ENCODE measurements around the gene PTPN4. TPM values are rescaled to one million over a fixed set of nuclear protein-coding genes. Genes with fewer than 3 reads are reported as not detected.

The PTPN4 gene
- total and polyA plus RNA-seq, 4 donors: 4.2 to 70.7 (median 27.0) TPM

GRCh38 chr2:119859528-119859927 lies 99.8 kb downstream of the PTPN4 start:
- H3K27me3 ChIP-seq (ENCODE audit: control insufficient read depth in 3 of 3, insufficient read depth in 3 of 3, low read length in 2 of 3): no peaks in the 10 kb centered on the region
- H3K4me3 ChIP-seq: no peak overlapping the region
- H3K9me3 ChIP-seq (ENCODE audit: control insufficient read depth in 4 of 4, insufficient read depth in 3 of 4, low read length in 3 of 4): peaks cover 0 to 2% (median 0%) of the 10 kb centered on the region in 4 donors
- H3K9ac ChIP-seq (ENCODE audit: insufficient read depth in 1 of 2, low read length in 2 of 2): no peak overlapping the region
- DNase-seq (no peak), ATAC-seq (ENCODE audit: insufficient read depth, low FRiP score) (no peak)
- no peak for TF ChIP-seq CTCF (IDR thresholded peaks at IDR 0.05; ENCODE audit: control extremely low read depth, extremely low read depth)
- H3K4me1 ChIP-seq (ENCODE audit: control insufficient read depth in 5 of 5, insufficient read depth in 5 of 5, low read length in 5 of 5): peaks cover 0 to 20% (median 2%) of the 10 kb centered on the region in 5 donors
- H3K36me3 ChIP-seq (ENCODE audit: control insufficient read depth in 4 of 4, insufficient read depth in 4 of 4, low read length in 4 of 4): no peaks in the 10 kb centered on the region
- 81 to 97% methylated on average over 4 of the region's 4 CpGs for WGBS, 2 donors
- no peak overlapping the region for H3K27ac ChIP-seq (ENCODE audit: low read depth in 1 of 2, low read length in 1 of 2)

GRCh38 chr2:119860924-119861323 lies 101.2 kb downstream of the PTPN4 start:
- Histone ChIP-seq H3K27ac (ENCODE audit: low read depth in 1 of 2, low read length in 1 of 2) (no peak overlapping the region), H3K4me3 (no peak overlapping the region), H3K36me3 (ENCODE audit: control insufficient read depth in 4 of 4, insufficient read depth in 4 of 4, low read length in 4 of 4) (no peaks in the 10 kb centered on the region), H3K4me1 (ENCODE audit: control insufficient read depth in 5 of 5, insufficient read depth in 5 of 5, low read length in 5 of 5) (peaks cover 0 to 21% (median 2%) of the 10 kb centered on the region in 5 donors), H3K9me3 (ENCODE audit: control insufficient read depth in 4 of 4, insufficient read depth in 3 of 4, low read length in 3 of 4) (no peaks in the 10 kb centered on the region), H3K27me3 (ENCODE audit: control insufficient read depth in 3 of 3, insufficient read depth in 3 of 3, low read length in 2 of 3) (no peaks in the 10 kb centered on the region), H3K9ac (ENCODE audit: insufficient read depth in 1 of 2, low read length in 2 of 2) (no peak overlapping the region)
- no peak for TF ChIP-seq CTCF (IDR thresholded peaks at IDR 0.05; ENCODE audit: control extremely low read depth, extremely low read depth)
- no peak for DNase-seq
- ATAC-seq (ENCODE audit: insufficient read depth, low FRiP score): no peak
- 82 to 84% methylated on average over 7 of the region's 7 CpGs for WGBS, 2 donors

GRCh38 chr2:119862127-119862889 lies 102.6 kb downstream of the PTPN4 start:
- H3K9me3 ChIP-seq (ENCODE audit: control insufficient read depth in 4 of 4, insufficient read depth in 3 of 4, low read length in 3 of 4): no peaks in the 10 kb centered on the region
- no peak for TF ChIP-seq CTCF (IDR thresholded peaks at IDR 0.05; ENCODE audit: control extremely low read depth, extremely low read depth)
- ATAC-seq (ENCODE audit: insufficient read depth, low FRiP score): no peak
- 64 to 85% methylated on average over 3 of the region's 3 CpGs for WGBS, 2 donors
- no peak for DNase-seq
- H3K4me1 ChIP-seq (ENCODE audit: control insufficient read depth in 5 of 5, insufficient read depth in 5 of 5, low read length in 5 of 5): peaks cover 0 to 16% (median 2%) of the 10 kb centered on the region in 5 donors
- H3K36me3 ChIP-seq (ENCODE audit: control insufficient read depth in 4 of 4, insufficient read depth in 4 of 4, low read length in 4 of 4): no peaks in the 10 kb centered on the region
- H3K27me3 ChIP-seq (ENCODE audit: control insufficient read depth in 3 of 3, insufficient read depth in 3 of 3, low read length in 2 of 3): no peaks in the 10 kb centered on the region
- H3K27ac ChIP-seq (ENCODE audit: low read depth in 1 of 2, low read length in 1 of 2): no peak overlapping the region
- H3K9ac ChIP-seq (ENCODE audit: insufficient read depth in 1 of 2, low read length in 2 of 2): no peak overlapping the region
- H3K4me3 ChIP-seq: no peak overlapping the region
